SH-SY5Y (cell line): ENCODE data around the gene FBN1.

ENCODE experiments used
- GATA2 ChIP-seq: IDR thresholded peaks from 2 replicates; pipeline ENCODE4 v1.6.1; 2011; ENCODE audit warnings: mild to moderate bottlenecking, low read depth, low read length
- GATA3 ChIP-seq: IDR thresholded peaks from 2 replicates; pipeline ENCODE4 v1.6.1; 2011; ENCODE audit warnings: low read depth, mild to moderate bottlenecking, low read length, moderate library complexity

The FBN1 gene

GRCh38 chr15:48638963-48639362 lies 6.5 kb downstream of the FBN1 start:
- no peak for TF ChIP-seq GATA3
- TF ChIP-seq GATA2: no peak

- TF ChIP-seq GATA3 (no peak), GATA2 (no peak)
These were observed 7.9 kb downstream of the FBN1 start for GRCh38 chr15:48637639-48638038.

- TF ChIP-seq GATA2: no peak
- TF ChIP-seq GATA3: no peak
These were observed 9.0 kb downstream of the FBN1 start for GRCh38 chr15:48636511-48636910.

GRCh38 chr15:48634893-48635292 lies 10.6 kb downstream of the FBN1 start:
- TF ChIP-seq GATA2 (no peak), GATA3 (no peak)

- TF ChIP-seq GATA3 (no peak), GATA2 (no peak)
These were observed 11.4 kb downstream of the FBN1 start for GRCh38 chr15:48634096-48634495.

- TF ChIP-seq GATA2 (no peak), GATA3 (no peak)
These were observed 12.9 kb downstream of the FBN1 start for GRCh38 chr15:48632651-48633050.

- no peak for TF ChIP-seq GATA3
- no peak for TF ChIP-seq GATA2
These were observed 14.2 kb downstream of the FBN1 start for GRCh38 chr15:48631176-48631770.

- no peak for TF ChIP-seq GATA3
- TF ChIP-seq GATA2: no peak
These were observed 15.3 kb downstream of the FBN1 start for GRCh38 chr15:48630245-48630644.

GRCh38 chr15:48628832-48629231 lies 16.7 kb downstream of the FBN1 start:
- TF ChIP-seq GATA3: no peak
- no peak for TF ChIP-seq GATA2

- TF ChIP-seq GATA3: no peak
- no peak for TF ChIP-seq GATA2
These were observed 18.1 kb downstream of the FBN1 start for GRCh38 chr15:48627260-48627940.

- TF ChIP-seq GATA2: no peak
- no peak for TF ChIP-seq GATA3
These were observed 20.4 kb downstream of the FBN1 start for GRCh38 chr15:48625126-48625525.

- TF ChIP-seq GATA2 (no peak), GATA3 (no peak)
These were observed 20.8 kb downstream of the FBN1 start for GRCh38 chr15:48624700-48625099.

GRCh38 chr15:48623456-48623855 lies 22.1 kb downstream of the FBN1 start:
- TF ChIP-seq GATA3 (no peak), GATA2 (no peak)

- TF ChIP-seq GATA3 (no peak), GATA2 (no peak)
These were observed 23.3 kb downstream of the FBN1 start for GRCh38 chr15:48622237-48622636.

- TF ChIP-seq GATA3: no peak
- TF ChIP-seq GATA2: no peak
These were observed 26.1 kb downstream of the FBN1 start for GRCh38 chr15:48619446-48619845.

- TF ChIP-seq GATA2 (no peak), GATA3 (no peak)
These were observed 27.9 kb downstream of the FBN1 start for GRCh38 chr15:48617619-48618018.

GRCh38 chr15:48616216-48616615 lies 29.3 kb downstream of the FBN1 start:
- no peak for TF ChIP-seq GATA2
- TF ChIP-seq GATA3: no peak

- TF ChIP-seq GATA2 (no peak), GATA3 (no peak)
These were observed 31.5 kb downstream of the FBN1 start for GRCh38 chr15:48614051-48614450.
